NCI-H510A treated with DMSO at 0.1 percent for 48 hours (cell line): ENCODE results near the gene P2RY13.

Source experiments
- DNase-seq: peaks from one replicate; lab custom pipeline; 2025; lab: John Stamatoyannopoulos, UW

The P2RY13 gene

GRCh38 chr3:151293127-151293526, 36.2 kb downstream of the P2RY13 start:
- no peak for DNase-seq

GRCh38 chr3:151290673-151291072, 38.7 kb downstream of the P2RY13 start:
- DNase-seq, result no peak

GRCh38 chr3:151289445-151289844, 39.9 kb downstream of the P2RY13 start:
- no peak for DNase-seq

GRCh38 chr3:151285940-151286339, 43.4 kb downstream of the P2RY13 start:
- no peak for DNase-seq

- DNase-seq, result no peak
Observed at GRCh38 chr3:151283907-151284461, 45.4 kb downstream of the P2RY13 start.

- DNase-seq, result no peak
Observed at GRCh38 chr3:151283387-151283786, 46.0 kb downstream of the P2RY13 start.

- peak; percentile 79 for DNase-seq
Observed at GRCh38 chr3:151282921-151283320, 46.4 kb downstream of the P2RY13 start.

GRCh38 chr3:151281671-151282324, 47.6 kb downstream of the P2RY13 start:
- DNase-seq, result no peak

- no peak for DNase-seq
Observed at GRCh38 chr3:151278230-151278629, 51.1 kb downstream of the P2RY13 start, which contains the start of gene P2RY14. Gene P2RY14, minus strand, starts transcription at chr3:151278542. Its CDS starts 64,226 bp downstream, at chr3:151214316.

GRCh38 chr3:151276687-151277042, 52.7 kb downstream of the P2RY13 start:
- no peak for DNase-seq
